GM12878 (cell line): Measurements from ENCODE around the gene MYL7. TPM values are rescaled to one million over a fixed set of nuclear protein-coding genes. Genes with fewer than 3 reads are reported as not detected.

Experiments
- ATAC-seq: fragments of 200-7000 bp; cut with Tn5 transposase; 3 replicates; pipeline ENCODE4 v1.9.1; 2020; ENCODE audit warnings: mild to moderate bottlenecking, moderate library complexity
- BruUV-seq: library from RNA; stranded (reverse); fragments of 400-500 nt; replicated peaks from 2 replicates; lab custom pipeline; 2021; lab: Mats Ljungman, UMichigan
- CTCF ChIA-PET: fragments of 300-600 bp; sonication (Branson Sonifier 250); formaldehyde crosslinking; extraction: SDS; loops from one replicate; lab custom pipeline; 2021; ENCODE audit warnings: inconsistent platforms; lab: Yijun Ruan, JAX
- POLR2A ChIA-PET: fragments of 350-600 bp; formaldehyde crosslinking; extraction: SDS; loops from one replicate; lab custom pipeline; 2021; ENCODE audit warnings: inconsistent platforms; lab: Charles Lee
- RAD21 ChIA-PET: fragments of 300-600 bp; sonication (Branson Sonifier 250); formaldehyde crosslinking; loops from one replicate; lab custom pipeline; 2023; ENCODE audit warnings: antibody characterized with exemption; ENCODE audit not compliant: unreplicated experiment; lab: Charles Lee
- SMC1A ChIA-PET: fragments of 300-600 bp; sonication (Branson Sonifier 250); formaldehyde crosslinking; loops from one replicate; lab custom pipeline; 2023; ENCODE audit not compliant: unreplicated experiment, uncharacterized antibody; lab: Charles Lee
- DNase-seq: peaks from one replicate; pipeline ENCODE4 v3.0.0-alpha.2; 2011; ENCODE audit warnings: low read depth, low spot score
- FAIRE-seq: peaks from 3 replicates; lab custom pipeline; 2011; peaks lifted over from hg19 to GRCh38; lab: Jason Lieb, UNC
- H2AFZ ChIP-seq: 2 replicates; pipeline ENCODE4 v1.6.0; 2011; ENCODE audit warnings: low read depth, low read length, control low read depth; ENCODE audit not compliant: control insufficient read depth
- H3K27ac ChIP-seq: 2 replicates; pipeline ENCODE4 v1.5.1; 2011; ENCODE audit warnings: control low read depth; ENCODE audit not compliant: control insufficient read depth, insufficient read depth
- H3K27me3 ChIP-seq, 2 experiments: replicated peaks in 1 of 2; 2 replicates each; pipeline versions ENCODE4 v1.6.0 to v1.6.1; 2011; ENCODE audit warnings: low read length in 1 of 2; ENCODE audit not compliant: control insufficient read depth in 2 of 2, insufficient read depth in 2 of 2
- H3K36me3 ChIP-seq, 2 experiments: 2 replicates each; pipeline ENCODE4 v1.5.1; 2011; ENCODE audit warnings: low read length in 1 of 2; ENCODE audit not compliant: control insufficient read depth in 2 of 2, insufficient read depth in 2 of 2
- H3K4me1 ChIP-seq: 2 replicates; pipeline ENCODE4 v1.6.1; 2011; ENCODE audit warnings: mild to moderate bottlenecking, low read length, moderate library complexity, mixed read lengths; ENCODE audit not compliant: control insufficient read depth, insufficient read depth
- H3K4me2 ChIP-seq: 2 replicates; pipeline ENCODE4 v1.6.0; 2011; ENCODE audit warnings: control low read depth; ENCODE audit not compliant: control insufficient read depth, insufficient read depth
- H3K4me3 ChIP-seq: fragments of 200-600 bp; sonication (generic); 2 replicates; pipeline ENCODE4 v1.5.1; 2016
- H3K79me2 ChIP-seq: 2 replicates; pipeline ENCODE4 v1.6.0; 2011; ENCODE audit warnings: low read length; ENCODE audit not compliant: control insufficient read depth, insufficient read depth
- H3K9ac ChIP-seq: 2 replicates; pipeline ENCODE4 v1.8.0; 2011; ENCODE audit warnings: low read length, control low read depth, mixed read lengths; ENCODE audit not compliant: control insufficient read depth, insufficient read depth
- H3K9me3 ChIP-seq: replicated peaks from 3 replicates; pipeline ENCODE4 v1.5.1; 2011; ENCODE audit warnings: mild to moderate bottlenecking, low read length; ENCODE audit not compliant: control insufficient read depth, insufficient read depth
- H4K20me1 ChIP-seq: 2 replicates; pipeline ENCODE4 v1.6.0; 2011; ENCODE audit not compliant: control insufficient read depth, insufficient read depth
- EZH2 ChIP-seq: IDR thresholded peaks from 2 replicates; pipeline ENCODE4 v1.6.1; 2012; ENCODE audit warnings: low read depth, mild to moderate bottlenecking, control low read depth, inconsistent platforms, low read length, borderline replicate concordance; ENCODE audit not compliant: control insufficient read depth
- HDAC2 ChIP-seq: fragments of 200-600 bp; sonication (generic); IDR thresholded peaks from 2 replicates; pipeline ENCODE4 v1.6.1; 2017
- NBN ChIP-seq: fragments of 450-650 bp; IDR thresholded peaks from 2 replicates; pipeline ENCODE4 v1.6.1; 2016
- RAD51 ChIP-seq: fragments of 450-650 bp; IDR thresholded peaks from 2 replicates; pipeline ENCODE4 v1.6.1; 2016; ENCODE audit warnings: moderate library complexity, mild to moderate bottlenecking, inconsistent platforms
- SIN3A ChIP-seq: IDR thresholded peaks from 2 replicates; pipeline ENCODE4 v1.6.1; 2012; ENCODE audit warnings: low read depth, low read length, improper control_type of control experiment
- WGBS: methylation state at CpG from one replicate; pipeline ENCODE4 v1.1.6; 2016; ENCODE audit warnings: low lambda C conversion rate; ENCODE audit not compliant: insufficient replicate concordance, insufficient coverage; ENCODE audit errors: missing lambda C conversion rate; 5-methylcytosine and 5-hydroxymethylcytosine counted together
- in situ Hi-C: fragments of 300-500 bp; cut with MboI; formaldehyde crosslinking; loops from 9 replicates; pipeline ENCODE4 v1.14.3; 2018; ENCODE audit warnings: mixed read lengths
- intact Hi-C: fragments of 100-400 bp; cut with micrococcal nuclease; formaldehyde crosslinking; loops from one replicate; pipeline ENCODE4 v1.14.2; 2022; ENCODE audit not compliant: unreplicated experiment
- polyA plus RNA-seq, 11 experiments: library from polyadenylated mRNA; depleted of rRNA in 4 of 11; unstranded in 6 of 11; stranded (reverse) in 5 of 11; fragments of >200 nt; fragmentation: Nextera tagmentation in 4 of 11; fragmentation: Illumina TruSeq in 1 of 11; extraction: Ambion mirVana in 4 of 11; extraction: Trizol in 1 of 11; gene quantifications; 1 replicate in 1 of 11; 2 replicates in 10 of 11; pipeline versions ENCODE4 v1.2.1 to v1.2.3, GENCODE V29; 2011 to 2016; ENCODE audit warnings: inconsistent platforms in 2 of 11, missing spikeins in 2 of 11, low read depth in 1 of 11
- total RNA-seq, 4 experiments: library from RNA; depleted of rRNA in 3 of 4; stranded (reverse); fragments of >200 nt in 3 of 4; fragmentation: Illumina TruSeq in 1 of 4; extraction: Trizol in 1 of 4; gene quantifications; 2 replicates each; pipeline versions ENCODE4 v1.2.1 to v1.2.3, GENCODE V29; 2013 to 2021
- TF ChIP-seq, protein P1 (sequence below): IDR thresholded peaks from 2 replicates; pipeline ENCODE4 v1.6.1; 2012; ENCODE audit warnings: low read depth, low read length, improper control_type of control experiment
- TF ChIP-seq, protein P2 (sequence below): fragments of 450-650 bp; IDR thresholded peaks from 2 replicates; pipeline ENCODE4 v1.6.1; 2016; ENCODE audit warnings: mild to moderate bottlenecking

MYL7 gene
- total and polyA plus RNA-seq, 10 of the 15 experiments (the other 5 are each of a cell fraction or from before 2014, with no cell fraction given): 1.9 TPM; not detected in 9

DNA sequence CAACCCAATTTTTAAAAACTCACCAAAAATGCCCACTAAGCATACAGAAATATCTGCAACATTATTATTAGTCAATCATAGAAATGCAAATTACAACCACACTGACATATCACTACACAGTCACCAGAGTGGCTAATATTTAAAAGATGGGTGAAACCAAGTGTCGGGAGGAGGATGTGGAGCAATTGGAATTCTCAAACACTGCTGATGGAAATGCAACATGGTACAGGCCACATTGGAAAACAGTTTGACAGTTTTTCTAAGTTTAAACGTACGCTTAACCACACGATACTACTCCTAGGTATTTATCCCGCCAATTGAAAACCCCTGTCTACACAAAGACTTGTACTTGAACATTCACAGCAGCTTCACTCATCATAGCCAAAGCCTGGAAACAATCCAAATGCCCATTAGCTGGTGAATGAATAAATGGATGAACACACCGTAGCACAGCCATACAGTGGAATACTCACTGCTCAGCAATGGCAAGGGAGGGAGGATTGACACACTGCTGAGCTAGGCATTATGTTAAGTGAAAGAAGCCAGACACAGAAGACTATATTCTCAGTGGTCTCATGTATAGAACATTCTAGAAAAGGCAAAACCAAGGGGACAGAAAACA lies 31.8 kb upstream of the MYL7 start:
- no peaks in the 10 kb centered on the region for H3K4me1 ChIP-seq
- H2AFZ ChIP-seq: no peak overlapping the region
- H3K79me2 ChIP-seq: no peaks in the 10 kb centered on the region
- POLR2A ChIA-PET: no interaction called here
- FAIRE-seq (no peak), ATAC-seq (no peak), DNase-seq (no peak)
- intact Hi-C loops: no loop called here
- no peaks in the 10 kb centered on the region for H3K9me3 ChIP-seq
- H4K20me1 ChIP-seq: no peaks in the 10 kb centered on the region
- no peak overlapping the region for H3K27ac ChIP-seq
- 54% methylated on average over 6 of the region's 6 CpGs for WGBS
- in situ Hi-C loops: no loop called here
- no peak overlapping the region for H3K4me2 ChIP-seq
- CTCF ChIA-PET: interaction anchor here (0.8 to 1.0 kb wide), 2 partner anchors 42 to 362 kb away, joined by 3 read pairs; no protein-coding TSS in a partner anchor
- TF ChIP-seq SIN3A: no peak
- TF ChIP-seq, protein P1, sequence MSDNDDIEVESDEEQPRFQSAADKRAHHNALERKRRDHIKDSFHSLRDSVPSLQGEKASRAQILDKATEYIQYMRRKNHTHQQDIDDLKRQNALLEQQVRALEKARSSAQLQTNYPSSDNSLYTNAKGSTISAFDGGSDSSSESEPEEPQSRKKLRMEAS: no peak
- TF ChIP-seq, protein P2, sequence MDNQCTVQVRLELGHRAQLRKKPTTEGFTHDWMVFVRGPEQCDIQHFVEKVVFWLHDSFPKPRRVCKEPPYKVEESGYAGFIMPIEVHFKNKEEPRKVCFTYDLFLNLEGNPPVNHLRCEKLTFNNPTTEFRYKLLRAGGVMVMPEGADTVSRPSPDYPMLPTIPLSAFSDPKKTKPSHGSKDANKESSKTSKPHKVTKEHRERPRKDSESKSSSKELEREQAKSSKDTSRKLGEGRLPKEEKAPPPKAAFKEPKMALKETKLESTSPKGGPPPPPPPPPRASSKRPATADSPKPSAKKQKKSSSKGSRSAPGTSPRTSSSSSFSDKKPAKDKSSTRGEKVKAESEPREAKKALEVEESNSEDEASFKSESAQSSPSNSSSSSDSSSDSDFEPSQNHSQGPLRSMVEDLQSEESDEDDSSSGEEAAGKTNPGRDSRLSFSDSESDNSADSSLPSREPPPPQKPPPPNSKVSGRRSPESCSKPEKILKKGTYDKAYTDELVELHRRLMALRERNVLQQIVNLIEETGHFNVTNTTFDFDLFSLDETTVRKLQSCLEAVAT: no peak
- no peak for TF ChIP-seq RAD51
- TF ChIP-seq NBN: no peak
- no peak for TF ChIP-seq EZH2
- TF ChIP-seq HDAC2: no peak
- BruUV-seq: no TSS peak
- RAD21 ChIA-PET: no interaction called here
- no peak overlapping the region for H3K9ac ChIP-seq
- no peaks in the 10 kb centered on the region for H3K36me3 ChIP-seq
- SMC1A ChIA-PET: interaction anchor here (0.5 kb wide), 1 partner anchor 1491 kb away, joined by 3 read pairs; no protein-coding TSS in a partner anchor
- peaks cover 0 to 2% of the 10 kb centered on the region in 2 experiments; a peak in 2 of 4 replicates for H3K27me3 ChIP-seq
- H3K4me3 ChIP-seq: no peak overlapping the region
